DMS53 treated with DMSO at 0.1 percent for 48 hours (cell line): ENCODE results near the gene GRB2.
"Not testable (repeated sequence)": the region's sequence is repeated elsewhere in the genome, so short reads cannot be mapped to it uniquely, and the experiment has no call there.

Experiments
- DNase-seq: peaks from one replicate; lab custom pipeline; 2025; ENCODE audit not compliant: unreplicated experiment; lab: John Stamatoyannopoulos, UW

GRB2 gene

DNA sequence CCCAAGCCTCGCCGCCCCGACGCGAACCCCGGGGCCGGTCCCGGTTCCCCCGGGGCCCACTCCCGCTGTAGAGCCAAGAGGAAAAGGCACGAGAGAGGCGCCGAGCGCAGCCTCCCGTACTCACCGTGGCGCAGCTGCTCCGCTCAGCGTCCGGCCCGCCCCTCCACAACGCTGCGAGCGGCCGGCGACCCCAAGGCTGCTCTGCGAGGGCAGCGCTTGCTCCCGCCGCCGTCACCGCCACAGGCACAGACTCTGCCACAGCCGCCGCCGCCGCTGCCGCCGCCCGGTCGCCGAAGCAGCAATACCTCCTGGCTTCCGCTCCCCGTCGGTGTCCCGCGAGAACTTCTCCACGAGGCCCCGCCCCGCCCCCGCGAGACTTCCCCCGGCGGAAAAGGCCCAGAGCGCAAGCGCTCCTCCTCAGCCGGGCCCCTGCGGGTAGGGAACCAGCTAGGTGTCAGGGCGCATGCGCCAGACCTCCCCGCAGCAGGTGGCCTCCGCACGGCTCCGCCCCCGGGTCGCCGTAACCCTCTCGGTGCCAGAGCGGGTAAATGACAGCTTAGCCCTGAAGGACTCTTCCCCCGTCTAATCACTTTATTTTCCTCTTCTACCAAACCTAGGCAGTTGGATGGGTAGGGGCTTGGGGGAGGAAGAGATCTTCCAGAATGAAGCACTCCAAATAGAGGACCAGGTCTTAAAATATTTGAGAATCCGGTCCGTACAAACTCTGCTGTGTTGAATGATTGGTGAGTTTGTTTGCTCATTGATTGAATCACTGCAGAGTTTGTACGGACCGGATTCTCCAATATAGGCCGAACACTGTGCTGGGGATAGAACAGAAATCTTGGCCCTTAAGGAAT lies at the start of gene GRB2:
Gene GRB2, minus strand, starts transcription at position 314 of the 857 bp plus-strand sequence. CDS start 12,050 bp downstream, outside the sequence.
- peak; percentile 96 for DNase-seq

DNA sequence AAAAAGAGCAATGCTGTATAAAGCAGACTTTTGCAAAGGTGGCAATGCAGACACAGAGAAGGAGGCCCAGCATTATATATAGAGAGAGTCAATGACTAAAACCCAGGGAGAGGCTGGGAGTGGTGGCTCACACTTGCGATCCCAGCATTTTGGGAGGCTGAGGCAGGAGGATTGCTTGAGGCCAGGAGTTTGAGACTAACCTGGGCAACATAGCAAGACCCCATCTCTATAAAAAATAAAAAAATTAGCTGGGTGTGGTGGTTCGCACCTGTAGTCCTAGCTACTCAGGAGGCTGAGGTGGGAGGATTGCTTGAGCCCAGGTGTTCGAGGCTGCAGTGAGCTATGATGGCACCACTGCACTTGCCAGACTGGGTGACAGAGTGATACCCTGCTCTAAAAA lies 49.2 kb upstream of the GRB2 start:
- not testable (repeated sequence) for DNase-seq

DNA sequence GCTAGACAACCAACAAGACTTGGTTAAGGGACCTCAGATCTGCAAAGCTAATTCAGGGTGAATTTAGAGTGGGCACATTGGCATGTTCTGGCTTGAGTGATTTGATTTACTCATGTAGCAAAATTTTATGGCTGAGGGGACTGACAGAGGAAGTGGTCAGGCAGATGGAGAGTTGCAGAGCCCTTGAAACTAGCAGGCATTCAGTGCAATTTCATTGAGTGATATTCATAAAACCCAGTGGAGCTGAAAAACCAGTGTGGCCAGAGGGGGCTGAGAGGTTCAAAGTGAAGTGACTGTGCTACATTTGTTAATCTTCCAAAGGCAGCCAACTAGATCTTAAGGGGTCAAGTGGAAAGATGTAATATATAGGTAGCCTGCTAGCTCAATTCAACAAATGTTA lies 48.7 kb upstream of the GRB2 start:
- DNase-seq: no peak

DNA sequence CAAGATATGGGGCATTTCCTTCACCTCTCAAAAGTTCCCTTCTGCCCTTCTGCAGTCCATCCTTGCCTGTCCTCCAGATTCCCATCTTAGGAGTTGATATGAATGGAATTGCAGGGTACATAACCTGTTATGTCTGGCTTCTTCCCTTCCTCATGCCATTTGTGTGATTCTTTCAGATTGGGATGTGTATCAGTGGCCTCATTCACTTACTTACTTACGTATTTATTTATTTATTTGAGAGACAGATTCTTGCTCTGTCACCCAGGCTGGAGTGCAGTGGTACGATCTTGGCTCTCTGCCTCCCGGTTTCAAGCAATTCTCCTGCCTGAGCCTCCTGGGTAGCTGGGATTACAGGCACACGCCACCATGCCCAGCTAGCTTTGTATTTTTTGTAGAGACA lies 44.8 kb upstream of the GRB2 start:
- DNase-seq: no peak

DNA sequence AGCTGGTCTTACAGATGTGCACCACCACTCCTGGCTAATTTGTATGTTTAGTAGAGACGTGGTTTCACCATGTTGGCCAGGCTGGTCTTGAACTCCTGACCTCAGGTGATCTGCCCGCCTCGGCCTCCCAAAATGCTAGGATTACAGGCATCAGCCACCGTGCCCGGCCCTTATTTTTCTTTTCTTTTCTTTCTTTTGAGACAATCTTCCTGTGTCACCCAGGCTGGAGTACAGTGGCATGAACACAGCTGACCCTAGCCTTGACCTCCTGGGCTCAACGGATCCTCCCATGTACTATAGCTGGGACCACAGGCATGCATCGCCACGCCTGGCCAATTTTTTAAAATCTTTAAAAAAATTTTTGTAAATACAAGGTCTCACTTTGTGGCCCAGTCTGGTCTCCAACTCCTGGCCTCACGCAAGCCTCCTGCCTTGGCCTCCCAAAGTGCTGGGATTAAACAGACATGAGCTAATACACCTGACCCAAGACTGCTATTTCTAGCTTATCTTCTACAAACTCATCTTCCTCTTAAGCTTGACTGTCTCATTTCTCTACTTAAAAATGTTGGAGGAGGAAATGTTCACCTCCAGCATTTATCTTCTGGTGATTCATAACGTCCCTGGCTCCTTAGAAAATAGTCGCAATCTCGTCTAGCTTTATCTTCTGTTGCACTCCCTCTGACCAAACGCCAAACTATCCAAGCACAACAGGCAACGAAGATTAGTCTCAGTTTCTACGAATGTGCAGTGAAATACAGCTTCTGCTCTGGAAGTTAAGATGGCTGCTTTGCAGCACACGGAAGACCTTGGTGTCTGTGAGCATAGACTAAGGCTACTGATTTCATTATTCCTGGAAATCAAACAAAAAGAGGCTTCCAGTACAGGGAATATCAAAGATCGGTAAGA lies 42.7 kb upstream of the GRB2 start:
- no peak for DNase-seq

DNA sequence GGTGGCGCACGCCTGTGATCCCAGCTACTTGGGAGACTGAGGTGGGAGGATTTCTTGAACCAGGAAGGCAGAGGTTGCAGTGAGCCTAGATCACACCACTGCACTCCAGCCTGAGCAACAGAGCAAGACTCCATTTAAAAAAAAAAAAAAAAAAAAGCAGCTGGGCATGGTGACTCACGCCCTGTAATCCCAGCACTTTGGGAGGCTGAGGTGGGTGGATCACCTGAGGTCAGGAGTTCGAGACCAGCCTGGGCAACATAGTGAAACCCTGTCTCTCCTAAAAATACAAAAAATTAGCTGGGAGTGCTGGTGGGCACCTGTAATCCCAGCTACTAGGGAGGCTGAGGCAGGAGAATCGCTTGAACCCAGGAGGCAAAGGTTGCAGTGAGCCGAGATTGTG lies 40.4 kb upstream of the GRB2 start:
- DNase-seq: not testable (repeated sequence)

DNA sequence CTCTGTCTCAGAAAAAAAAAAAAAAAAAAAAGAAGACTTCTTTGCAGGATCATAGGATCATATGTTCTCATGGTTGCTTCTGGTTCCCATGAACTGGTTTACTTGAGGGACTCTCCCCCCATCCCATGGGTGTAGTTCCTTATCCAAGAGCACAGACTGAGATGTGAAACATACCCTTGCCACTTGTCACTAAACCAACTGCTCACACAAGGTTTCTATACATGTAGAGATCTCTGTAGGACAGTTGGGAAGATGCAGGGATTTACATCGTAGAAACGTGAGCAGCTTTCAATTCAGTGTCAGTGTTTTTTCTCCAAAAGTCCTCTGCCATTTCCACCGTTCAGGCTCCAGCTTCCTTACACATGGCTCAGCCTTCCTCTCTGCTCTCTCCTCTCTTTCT lies 39.8 kb upstream of the GRB2 start:
- no peak for DNase-seq

DNA sequence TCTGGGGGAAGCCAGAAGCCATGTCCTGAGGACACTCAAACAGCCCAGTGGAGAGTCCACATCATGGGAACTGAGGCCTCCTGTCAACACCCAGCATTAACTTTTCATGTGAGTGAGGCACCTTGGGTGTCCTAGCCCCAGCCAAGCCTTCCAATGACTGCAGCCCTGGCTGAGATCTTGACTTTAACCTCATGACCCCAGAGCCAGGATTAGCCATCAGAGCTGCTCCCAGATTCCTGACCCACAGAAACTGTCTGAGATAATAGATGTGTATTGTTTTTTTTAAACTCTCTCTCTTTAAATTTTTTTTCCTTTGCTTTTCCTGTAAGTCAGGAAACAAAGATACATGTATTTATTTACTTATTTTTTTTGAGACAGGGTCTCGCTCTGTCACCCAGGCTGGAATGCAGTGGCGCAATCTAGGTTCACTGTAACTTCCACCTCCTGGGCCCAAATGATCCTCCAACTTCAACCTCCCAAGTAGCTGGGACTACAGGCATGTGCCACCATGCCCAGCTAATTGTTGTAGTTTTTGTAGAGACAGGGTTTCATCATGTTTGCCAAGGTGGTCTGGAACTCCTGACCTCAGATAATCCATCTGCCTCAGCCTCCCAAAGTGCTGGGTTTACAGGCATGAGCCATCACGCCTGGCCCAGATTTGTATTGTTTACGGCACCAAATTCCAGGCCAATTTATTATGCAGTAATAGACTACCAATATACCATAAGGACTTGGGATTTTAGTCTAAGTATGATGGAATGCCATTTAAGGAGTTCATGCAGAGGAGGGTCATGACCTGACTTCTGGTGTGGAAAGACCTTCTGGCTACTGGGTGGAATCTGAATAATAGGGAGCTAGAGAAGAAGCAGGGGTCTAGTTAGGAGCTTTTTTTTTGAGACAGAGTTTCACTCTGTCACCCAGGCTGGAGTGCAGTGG lies 37.0 kb upstream of the GRB2 start:
- DNase-seq: no peak

DNA sequence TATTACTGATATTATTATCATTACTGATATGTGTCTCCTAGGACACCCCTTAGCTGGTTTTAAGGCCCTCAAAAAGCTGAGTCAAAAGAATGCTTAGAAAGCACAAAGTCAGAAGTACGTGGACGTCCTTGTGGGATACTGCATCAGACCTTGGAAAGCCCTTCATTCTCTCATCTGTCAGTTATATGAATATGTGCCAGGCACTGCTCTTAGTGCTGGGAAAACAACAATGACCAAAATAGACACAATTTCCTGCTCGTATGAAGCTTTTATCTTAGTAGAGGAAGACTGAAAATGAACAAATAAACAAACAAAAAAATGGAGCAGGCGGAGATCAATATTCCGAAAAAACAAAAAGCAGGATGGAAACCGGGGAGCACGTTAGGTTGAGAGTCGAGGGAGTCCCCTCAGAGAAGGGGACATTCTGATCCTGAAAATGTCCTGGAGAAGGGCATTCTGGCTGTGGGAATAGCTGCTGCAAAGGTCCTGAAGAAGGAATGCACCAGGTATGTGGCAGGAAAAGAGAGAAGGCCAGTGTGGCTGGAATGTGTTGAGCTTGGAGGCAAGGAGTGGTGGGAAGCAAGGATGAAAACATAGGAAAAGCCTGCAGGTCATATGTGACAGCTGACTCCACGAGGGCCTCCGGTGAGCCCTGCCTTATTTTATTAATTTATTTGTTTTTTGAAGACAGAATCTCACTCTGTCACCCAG lies 35.4 kb upstream of the GRB2 start:
- no peak for DNase-seq

DNA sequence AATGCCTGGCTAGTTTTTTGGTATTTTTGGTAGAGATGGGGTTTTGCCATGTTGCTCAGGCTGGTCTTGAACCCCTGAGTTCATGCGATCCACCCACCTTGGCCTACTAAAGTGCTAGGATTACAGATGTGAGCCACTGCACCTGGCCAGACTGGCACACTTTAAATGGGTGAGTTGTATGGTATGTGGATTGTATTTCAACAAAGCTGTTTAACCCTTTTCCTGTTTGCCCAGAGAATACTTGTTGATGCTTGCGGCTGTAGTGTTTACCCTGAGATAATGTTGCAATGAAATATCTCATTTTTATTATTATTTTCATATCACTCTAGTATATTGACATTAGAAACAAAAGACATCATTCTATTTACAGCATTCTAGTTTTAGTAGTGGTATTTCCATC lies 33.8 kb upstream of the GRB2 start:
- DNase-seq: peak; percentile 38

DNA sequence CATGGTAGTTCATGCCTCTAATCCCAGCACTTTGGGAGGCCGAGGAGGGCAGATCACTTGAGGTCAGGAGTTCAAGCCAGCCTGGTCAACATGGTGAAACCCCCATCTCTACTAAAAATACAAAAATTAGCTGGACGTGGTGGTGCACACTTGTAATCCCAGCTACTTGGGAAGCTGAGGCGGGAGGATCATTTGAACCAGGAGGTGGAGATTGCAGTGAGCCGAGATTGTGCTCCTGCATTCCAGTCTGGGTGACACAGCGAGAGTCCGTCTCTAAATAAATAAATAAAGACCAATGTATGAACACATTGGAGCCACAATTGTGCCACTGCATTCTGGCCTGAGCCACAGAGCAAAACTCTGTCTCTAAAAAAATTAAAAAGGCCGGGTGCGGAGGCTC lies 31.9 kb upstream of the GRB2 start:
- DNase-seq: not testable (repeated sequence)

DNA sequence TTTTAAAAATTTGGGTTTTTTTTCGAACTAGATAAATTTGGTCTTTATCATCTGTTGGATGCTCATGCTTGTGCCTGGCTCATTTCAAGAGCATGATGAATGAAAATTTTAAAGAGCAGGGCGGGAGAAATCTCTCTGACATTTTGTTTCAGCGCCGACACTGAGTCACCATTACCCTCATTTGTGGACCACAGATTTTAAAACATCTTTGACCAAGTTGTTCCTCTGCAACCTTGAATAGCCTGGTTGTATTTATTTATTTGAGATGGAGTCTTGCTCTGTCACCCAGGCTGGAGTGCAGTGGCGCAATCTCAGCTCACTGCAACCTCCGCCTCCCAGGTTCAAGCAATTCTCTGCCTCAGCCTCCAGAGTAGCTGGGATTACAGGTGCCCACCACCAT lies 29.0 kb upstream of the GRB2 start:
- not testable (repeated sequence) for DNase-seq

DNA sequence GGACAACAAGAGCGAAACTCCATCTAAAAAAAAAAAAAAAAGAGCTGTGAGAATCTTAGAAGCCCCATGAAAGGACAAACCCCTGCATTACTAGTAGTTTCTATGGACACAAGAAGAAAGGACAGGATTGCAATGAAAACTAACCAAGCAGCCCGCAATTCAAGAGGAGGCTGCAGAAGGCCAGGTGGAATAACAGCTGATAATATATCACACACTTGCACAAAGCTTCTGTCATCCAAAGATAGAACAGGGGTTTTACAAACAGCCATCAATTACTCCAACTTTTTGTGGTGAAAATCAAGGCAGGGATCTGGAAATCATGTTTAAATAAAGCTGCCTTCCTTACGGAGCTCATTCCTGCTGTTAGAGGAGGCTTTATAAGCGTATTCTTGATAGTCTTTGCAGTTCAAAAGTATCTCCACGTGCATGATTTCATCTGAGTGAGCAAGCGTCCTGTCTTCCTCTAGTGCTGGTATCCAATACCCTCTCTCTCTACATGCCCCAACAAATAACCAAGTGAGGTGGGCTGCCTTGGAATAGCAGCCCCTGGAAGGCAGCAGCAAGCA lies 27.8 kb upstream of the GRB2 start:
- no peak for DNase-seq

DNA sequence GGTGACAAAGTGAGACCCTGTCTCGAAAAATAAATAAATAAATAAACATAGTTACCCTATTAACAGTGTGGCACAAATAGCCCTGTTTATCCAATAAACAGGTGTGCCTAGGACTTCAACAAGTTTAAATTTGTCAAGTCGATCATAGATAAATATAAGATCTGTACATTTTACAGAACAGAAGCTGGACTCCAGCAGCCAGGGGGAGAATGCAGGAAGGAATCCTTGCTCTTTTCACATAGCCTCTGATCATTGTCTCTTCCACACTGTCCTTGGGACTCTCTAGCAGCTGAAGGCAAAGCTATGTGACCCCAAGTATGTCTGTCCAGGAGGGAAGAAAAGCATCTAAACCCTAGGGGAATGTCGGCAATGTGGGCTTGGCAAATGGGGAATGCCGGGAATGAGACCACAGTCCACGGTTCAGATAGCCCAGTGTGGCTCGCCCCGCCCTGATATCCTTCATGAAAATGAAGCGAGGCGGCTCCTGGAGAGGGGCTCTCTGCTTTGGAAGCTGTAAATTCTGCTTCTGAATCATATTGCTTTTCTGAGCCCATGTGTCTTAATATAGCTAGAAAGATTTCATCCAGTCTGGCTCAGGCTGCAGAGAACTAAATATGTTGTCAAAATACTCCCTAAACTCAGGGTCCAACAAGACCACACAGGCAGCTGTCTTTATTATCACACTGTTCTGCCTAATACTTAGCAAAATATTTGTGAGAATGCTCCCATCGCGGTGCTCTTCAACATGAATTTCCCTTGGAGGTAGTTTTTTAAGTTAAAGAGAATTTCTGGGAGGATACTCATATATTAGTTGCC lies 24.9 kb upstream of the GRB2 start:
- DNase-seq: no peak

DNA sequence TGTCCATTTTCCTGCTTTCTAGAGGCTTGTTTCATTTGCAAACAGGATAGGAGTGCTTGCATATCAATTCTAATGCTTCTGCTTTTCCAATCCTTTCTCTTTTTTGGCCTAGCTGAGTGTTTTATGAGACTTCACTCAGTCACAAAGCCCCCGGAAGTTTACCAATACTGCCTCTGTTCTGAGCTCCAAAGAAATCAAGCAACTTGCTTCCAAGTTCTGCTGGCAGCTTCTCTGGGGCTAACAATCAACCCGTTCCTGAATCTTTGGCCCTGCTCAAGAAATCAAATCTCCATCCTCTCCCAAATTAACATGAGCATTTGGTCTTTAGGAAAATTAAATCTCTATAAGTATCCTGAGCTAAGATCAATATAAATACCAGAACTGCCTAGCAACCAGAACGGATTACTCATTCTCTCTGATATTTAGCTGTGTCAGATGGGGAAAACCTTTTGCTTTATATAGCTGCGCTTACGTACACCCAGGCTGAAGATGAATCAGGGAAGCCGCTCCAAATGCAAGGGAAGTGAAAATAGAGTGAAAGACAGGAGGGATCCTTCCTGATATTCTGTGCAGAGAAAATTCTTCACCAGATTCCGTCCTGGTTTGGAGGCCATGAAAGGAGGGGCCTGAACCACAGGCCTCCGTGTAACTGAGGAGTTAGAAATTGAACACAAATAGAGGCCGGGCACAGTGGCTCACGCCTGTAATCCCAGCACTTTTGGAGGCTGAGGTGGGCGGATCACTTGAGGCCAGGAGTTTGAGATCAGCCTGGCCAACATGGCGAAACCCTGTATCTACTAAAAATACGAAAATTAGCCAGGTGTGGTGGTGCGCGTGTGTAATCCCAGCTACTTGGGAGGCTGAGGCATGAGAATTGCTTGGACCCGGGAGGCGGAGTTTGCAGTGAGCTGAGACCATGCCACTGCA lies 23.3 kb upstream of the GRB2 start:
- DNase-seq: no peak

DNA sequence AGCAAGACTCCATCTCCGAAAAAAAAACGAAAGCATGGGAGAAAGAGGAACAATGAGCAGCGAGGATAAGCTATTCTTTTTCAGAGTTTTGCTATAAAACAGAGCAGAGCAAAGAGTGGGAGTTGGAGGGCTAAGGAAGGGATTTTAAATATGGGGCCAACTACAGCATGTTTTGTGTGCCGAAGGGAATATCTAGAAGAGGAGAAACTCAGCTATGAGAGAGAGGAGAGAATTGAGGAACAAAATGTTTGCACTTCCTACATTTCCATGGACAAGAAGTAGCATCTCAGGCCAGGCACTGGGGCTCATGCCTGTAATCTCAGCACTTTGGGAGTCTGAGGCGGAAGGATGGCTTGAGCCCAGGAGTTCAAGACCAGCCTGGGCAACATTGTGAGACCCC lies 13.1 kb upstream of the GRB2 start:
- no peak for DNase-seq

DNA sequence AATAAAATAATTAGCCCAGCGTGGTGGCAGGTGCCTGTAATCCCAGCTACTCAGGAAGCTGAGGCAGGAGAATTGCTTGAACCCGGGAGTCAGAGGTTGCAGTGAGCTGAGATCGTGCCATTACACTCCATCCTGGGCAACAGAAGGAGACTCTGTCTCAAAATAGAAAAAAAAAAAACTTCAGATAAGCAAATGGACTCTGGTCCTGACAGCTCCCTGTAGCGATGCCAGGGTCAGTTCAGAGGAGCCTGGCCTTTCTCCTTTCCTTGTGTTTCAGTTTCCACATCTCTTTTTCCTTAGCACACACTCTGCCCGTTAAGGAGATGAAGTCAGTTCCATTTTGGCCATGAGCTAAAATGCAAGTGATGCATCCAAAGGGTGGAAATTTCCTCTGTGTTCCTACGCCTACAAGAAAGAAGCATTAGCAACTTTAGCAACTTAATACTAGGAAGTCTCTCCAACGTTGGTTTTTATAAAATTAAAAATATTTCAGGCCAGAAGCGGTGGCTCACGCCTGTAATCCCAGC lies 11.6 kb upstream of the GRB2 start:
- DNase-seq: no peak

DNA sequence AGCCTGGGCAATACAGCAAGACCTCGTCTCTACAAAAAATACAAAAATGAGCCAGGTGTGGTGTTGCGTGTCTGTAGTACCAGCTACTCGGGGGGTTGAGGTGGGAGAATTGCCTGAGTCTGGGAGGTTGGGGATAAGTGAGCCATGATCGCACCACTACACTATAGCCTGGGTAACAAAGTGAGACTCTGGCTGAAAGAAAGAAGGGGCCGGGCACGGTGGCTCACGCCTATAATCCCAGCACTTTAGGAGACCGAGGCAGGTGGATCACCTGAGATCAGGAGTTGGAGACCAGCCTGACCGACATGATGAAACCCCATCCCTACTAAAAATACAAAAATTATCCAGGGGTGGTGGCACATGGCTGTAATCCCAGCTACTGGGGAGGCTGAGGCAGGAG lies 10.5 kb upstream of the GRB2 start:
- DNase-seq: no peak
